GM19025 (cell line): ENCODE measurements around the gene KCNJ12.
"Not testable (repeated sequence)": the region's sequence is repeated elsewhere in the genome, so short reads cannot be mapped to it uniquely, and the experiment has no call there.

Experiments used
- ATAC-seq: cut with Tn5 transposase; IDR thresholded peaks from one replicate; pipeline ENCODE4 v1.9.1; 2021; ENCODE audit warnings: mild to moderate bottlenecking, low read depth, moderate library complexity; ENCODE audit not compliant: unreplicated experiment

The KCNJ12 gene

GRCh38 chr17:21376081-21376758 is at the start of gene KCNJ12:
KCNJ12 (plus strand) TSS chr17:21376357; CDS start chr17:21415343, 38,986 bp downstream.
- no peak for ATAC-seq

GRCh38 chr17:21327921-21328320 is 48.2 kb upstream of the KCNJ12 start:
- not testable (repeated sequence) for ATAC-seq

GRCh38 chr17:21328778-21329177 is 47.4 kb upstream of the KCNJ12 start:
- not testable (repeated sequence) for ATAC-seq

- no peak for ATAC-seq
Observed at GRCh38 chr17:21330436-21331160, 45.6 kb upstream of the KCNJ12 start.

- not testable (repeated sequence) for ATAC-seq
Observed at GRCh38 chr17:21336541-21337294, 39.4 kb upstream of the KCNJ12 start.

- ATAC-seq: not testable (repeated sequence)
Observed at GRCh38 chr17:21337981-21338625, 38.1 kb upstream of the KCNJ12 start.

- no peak for ATAC-seq
Observed at GRCh38 chr17:21339011-21339410, 37.1 kb upstream of the KCNJ12 start.

- ATAC-seq: not testable (repeated sequence)
Observed at GRCh38 chr17:21339571-21339970, 36.6 kb upstream of the KCNJ12 start.

- ATAC-seq: not testable (repeated sequence)
Observed at GRCh38 chr17:21340407-21340806, 35.8 kb upstream of the KCNJ12 start.

GRCh38 chr17:21341279-21341678 is 34.9 kb upstream of the KCNJ12 start:
- not testable (repeated sequence) for ATAC-seq

- not testable (repeated sequence) for ATAC-seq
Observed at GRCh38 chr17:21341925-21342540, 34.1 kb upstream of the KCNJ12 start.

GRCh38 chr17:21343061-21343949 is 32.9 kb upstream of the KCNJ12 start:
- ATAC-seq: not testable (repeated sequence)

GRCh38 chr17:21344801-21345200 is 31.4 kb upstream of the KCNJ12 start:
- ATAC-seq: not testable (repeated sequence)

GRCh38 chr17:21345236-21345635 is 30.9 kb upstream of the KCNJ12 start:
- ATAC-seq: no peak

- not testable (repeated sequence) for ATAC-seq
Observed at GRCh38 chr17:21346107-21346506, 30.1 kb upstream of the KCNJ12 start.

GRCh38 chr17:21346651-21347250 is 29.4 kb upstream of the KCNJ12 start:
- not testable (repeated sequence) for ATAC-seq

GRCh38 chr17:21347660-21348059 is 28.5 kb upstream of the KCNJ12 start:
- not testable (repeated sequence) for ATAC-seq

- ATAC-seq: peak; percentile 49
Observed at GRCh38 chr17:21348081-21348925, 27.9 kb upstream of the KCNJ12 start.
